Non-pigmented ciliary epithelial cell (primary cell): Measurements from ENCODE around the gene PRKAR1B.

Experiments
- DNase-seq: peaks from one replicate; pipeline ENCODE4 v3.0.0-alpha.2; 2010; ENCODE audit warnings: low read depth

The PRKAR1B gene

GRCh38 chr7:727104-727805 lies at the start of gene PRKAR1B:
Gene PRKAR1B (minus strand): TSS chr7:727281. CDS start chr7:711505, 15,776 bp downstream.
- DNase-seq = no peak

- no peak for DNase-seq
These were observed 49.3 kb upstream of the PRKAR1B start for GRCh38 chr7:776381-776780.

GRCh38 chr7:774161-775109 lies 47.4 kb upstream of the PRKAR1B start:
- DNase-seq = no peak

- DNase-seq = no peak
These were observed 46.5 kb upstream of the PRKAR1B start for GRCh38 chr7:773622-773915.

DNA sequence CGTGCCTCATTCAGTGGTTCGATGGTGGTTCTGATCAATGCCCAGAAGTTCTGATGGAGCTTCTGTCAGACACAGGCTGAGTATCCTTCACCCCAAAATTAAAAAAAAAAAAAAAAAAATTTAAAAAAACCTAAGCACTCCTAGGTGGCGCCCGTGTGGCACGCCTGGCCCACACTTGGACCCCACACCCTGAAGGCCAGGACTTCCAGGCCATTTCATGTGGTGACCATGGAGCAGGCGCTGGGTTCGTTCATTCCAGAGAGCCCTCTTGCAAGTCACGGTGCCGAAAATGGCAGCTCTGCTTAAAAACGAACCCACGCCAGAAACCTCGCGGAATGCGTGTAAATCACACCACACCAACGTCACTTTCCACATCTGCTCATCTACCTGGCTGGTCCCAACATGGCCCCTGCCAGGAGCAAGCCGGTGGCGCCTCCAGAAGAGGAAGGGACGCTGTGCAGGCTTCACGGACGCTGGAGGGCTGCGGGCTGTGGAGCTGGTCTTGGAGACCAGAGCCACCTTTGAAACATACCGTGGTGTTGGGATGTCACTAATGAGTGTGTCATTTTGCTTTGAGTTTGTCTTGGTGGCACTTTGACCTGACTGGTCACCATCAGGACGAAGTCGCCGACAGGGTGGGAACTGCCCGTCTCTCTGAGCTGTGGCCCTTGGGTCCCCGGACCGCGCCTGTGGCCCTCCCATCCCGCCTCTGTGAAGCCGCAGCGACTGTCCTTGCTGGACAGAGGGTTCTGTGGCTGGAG lies 46.0 kb upstream of the PRKAR1B start:
- DNase-seq = no peak

GRCh38 chr7:772392-772791 lies 45.3 kb upstream of the PRKAR1B start:
- no peak for DNase-seq

DNA sequence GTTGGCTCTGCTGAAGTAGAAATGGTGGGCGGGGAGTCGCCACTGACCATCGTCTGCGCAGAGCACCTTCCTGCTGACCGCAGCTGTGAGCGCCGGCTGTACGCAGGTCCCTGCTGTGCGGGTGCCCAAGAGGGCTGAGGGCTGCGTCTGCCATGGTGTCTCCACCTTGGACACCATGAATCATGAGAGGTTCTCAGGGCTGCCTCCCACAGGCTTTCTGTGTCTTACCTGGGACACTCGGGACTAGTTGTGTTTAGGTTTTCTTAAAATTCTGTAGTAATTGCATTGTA lies 44.9 kb upstream of the PRKAR1B start:
- no peak for DNase-seq

DNA sequence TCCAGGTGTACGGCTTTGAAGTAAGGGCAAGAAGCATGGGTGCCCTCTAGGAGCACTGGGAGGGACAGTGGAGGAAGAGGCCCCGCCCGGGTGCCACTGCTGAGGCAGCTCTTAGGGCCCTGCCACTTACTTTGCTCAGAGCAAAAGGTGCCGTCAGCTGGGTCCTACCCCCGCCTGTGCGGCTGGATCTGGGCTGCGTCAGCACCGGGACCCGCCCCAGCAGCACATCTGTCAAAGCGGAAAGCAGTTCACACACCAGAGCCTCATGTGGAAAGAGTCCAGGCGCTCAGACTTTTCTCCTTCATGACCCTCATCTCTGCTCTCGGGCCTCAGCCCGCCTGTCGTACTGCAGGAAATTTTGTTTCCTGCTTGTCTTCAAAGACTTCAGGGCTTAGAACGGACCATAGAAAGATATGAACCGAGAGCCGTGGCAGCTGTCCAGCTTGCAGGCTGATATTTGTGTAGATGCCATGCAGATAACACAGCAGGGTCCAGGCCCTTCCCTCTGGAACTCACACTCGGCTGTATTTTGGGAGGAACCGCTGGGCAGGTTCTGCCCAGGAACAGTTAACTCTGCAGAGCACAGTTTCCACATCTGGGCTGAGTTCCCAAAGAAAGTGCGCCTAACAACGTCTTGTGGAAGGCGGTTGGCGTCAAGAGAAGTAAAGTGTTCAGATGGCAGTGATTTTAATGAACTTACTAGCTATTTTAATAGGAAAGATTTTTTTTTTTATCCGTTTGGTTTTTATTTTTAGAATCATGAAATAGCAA lies 44.3 kb upstream of the PRKAR1B start:
- DNase-seq = no peak

GRCh38 chr7:770741-771166 lies 43.7 kb upstream of the PRKAR1B start:
- no peak for DNase-seq

- DNase-seq = no peak
These were observed 43.3 kb upstream of the PRKAR1B start for GRCh38 chr7:770336-770735.

GRCh38 chr7:768881-769504 lies 41.9 kb upstream of the PRKAR1B start:
- DNase-seq = no peak

GRCh38 chr7:767941-768731 lies 41.1 kb upstream of the PRKAR1B start:
- DNase-seq = no peak

- no peak for DNase-seq
These were observed 40.5 kb upstream of the PRKAR1B start for GRCh38 chr7:767580-767940.

DNA sequence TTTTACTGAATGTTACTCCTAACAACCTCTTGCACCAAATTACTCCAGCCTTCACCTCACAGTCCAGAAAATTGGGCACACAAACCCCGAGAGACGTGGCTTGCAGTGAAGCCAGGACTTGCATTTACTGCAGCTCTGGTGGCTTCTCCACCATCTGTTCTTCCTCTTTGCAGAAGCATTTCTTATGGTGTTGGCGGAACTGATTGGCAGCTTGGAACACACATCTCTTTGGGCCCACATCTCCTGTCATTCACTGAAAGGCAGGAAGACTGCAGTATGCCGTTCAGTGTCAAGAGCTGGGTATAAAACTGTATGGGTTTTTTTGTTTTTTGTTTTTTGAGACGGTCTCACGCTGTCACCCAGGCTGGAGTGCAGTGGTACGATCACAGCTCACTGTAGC lies 38.3 kb upstream of the PRKAR1B start:
- no peak for DNase-seq

DNA sequence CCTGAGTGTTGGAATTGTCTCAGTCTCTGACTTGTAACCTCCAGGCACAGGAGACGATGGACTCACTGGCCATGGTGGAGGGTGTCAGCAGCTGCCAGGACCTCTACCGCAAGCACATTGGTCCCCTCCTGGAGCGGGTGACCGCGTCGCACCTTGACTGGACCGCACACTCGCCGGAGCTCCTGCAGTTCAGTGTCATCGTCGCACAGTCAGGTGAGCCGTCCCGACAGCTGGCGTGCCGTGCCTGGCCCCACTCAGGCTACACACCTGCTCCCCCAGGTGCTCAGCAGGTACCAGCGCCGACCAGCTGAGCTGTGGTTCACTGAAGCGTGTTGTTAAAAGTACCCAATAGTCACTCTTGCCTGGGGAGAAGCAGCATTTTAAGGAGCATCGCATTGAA lies 36.7 kb upstream of the PRKAR1B start:
- no peak for DNase-seq

DNA sequence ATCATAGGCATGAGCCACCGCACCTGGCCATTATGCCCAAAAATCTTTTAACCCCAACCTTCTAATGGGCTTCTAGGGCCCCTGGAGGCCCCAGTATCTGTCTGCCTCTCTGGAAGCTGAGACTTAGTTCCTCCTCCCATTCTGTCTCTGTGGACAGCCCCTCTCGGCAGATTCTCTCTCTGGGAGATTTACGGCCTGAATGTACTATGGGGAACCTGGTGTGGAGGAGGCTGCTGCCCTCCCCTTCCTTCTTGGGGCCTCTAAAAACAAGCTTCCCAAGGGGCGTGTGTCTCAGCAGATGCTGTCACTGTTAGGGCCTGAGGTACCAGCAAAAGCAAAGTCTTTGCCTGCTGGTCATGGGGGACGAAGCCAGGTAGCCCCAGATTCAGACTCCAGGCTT lies 35.8 kb upstream of the PRKAR1B start:
- DNase-seq = no peak

DNA sequence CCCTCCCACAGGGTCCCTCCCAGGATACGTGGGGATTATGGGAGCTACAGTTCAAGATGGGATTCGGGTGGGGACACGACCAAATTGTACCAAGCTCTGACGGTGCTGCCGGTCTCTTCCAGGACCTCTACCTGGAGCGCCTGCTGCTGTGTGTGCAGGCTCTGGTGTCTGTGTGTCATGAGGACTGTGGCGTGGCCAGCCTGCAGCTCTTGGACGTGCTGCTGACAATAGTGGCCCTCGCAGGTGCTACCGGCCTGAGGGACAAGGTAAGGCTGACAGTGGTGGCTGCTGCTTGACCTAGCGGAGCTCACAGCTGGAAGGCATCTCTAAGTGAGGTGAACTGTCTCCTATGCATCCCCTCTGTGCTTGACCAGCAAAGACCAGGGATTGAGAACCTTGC lies 34.5 kb upstream of the PRKAR1B start:
- no peak for DNase-seq

- DNase-seq = no peak
These were observed 34.0 kb upstream of the PRKAR1B start for GRCh38 chr7:761101-761500.

DNA sequence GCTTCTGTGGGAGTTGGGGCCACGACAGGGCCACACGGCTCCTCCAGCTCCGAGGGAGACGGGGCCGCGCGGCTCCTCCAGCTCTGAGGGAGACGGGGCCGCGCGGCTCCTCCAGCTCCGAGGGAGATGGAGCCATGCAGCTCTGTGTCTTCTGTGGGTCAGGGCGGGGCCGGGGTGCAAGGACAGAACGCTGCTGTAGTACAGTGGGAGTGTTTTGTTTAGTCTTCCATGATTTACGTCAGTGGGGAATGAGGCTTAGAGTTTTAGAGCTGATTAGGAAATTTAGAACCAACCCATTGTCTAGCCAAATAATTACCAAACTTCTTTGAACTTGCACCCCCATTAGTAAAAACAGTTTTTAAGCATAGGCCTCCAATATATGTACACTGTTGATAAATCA lies 32.9 kb upstream of the PRKAR1B start:
- DNase-seq = no peak

GRCh38 chr7:759569-759968 lies 32.5 kb upstream of the PRKAR1B start:
- DNase-seq = no peak

DNA sequence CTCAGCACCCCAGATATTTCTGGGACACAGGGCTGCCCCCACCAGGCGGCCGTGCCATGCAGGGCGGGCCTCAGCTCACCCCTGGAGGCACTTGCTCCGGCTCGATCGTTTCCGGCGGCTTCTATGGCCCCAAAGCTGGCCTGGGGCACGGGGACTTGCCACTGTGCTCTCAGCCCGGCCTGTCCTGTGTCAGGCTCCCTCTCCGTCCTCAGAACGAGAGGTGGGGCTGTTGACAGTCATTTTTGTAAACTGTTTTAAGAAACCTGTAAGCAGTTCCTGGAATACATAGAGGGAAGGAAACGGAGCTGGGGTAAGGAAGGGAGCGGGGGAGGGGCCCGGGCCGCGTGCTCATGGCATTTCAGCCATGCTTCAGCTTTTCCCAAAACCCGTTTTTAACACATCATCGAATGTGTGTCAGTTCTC lies 30.7 kb upstream of the PRKAR1B start:
- DNase-seq = no peak
